ENCODE data around the gene HOMER3. TPM values are rescaled to one million over a fixed set of nuclear protein-coding genes. Genes with fewer than 3 reads are reported as not detected.
A peak's percentile ranks its signal among the peaks of the same experiment; 100 is the strongest.
"Not testable (repeated sequence)": the region's sequence is repeated elsewhere in the genome, so short reads cannot be mapped to it uniquely, and the experiment has no call there.

Gene HOMER3
- total and polyA plus RNA-seq, 4 donors, result 9.9 to 39.2 (median 35.0) TPM

GRCh38 chr19:18905058-18905456 lies 36.0 kb downstream of the HOMER3 start:
- 86% methylated on average over 6 of the region's 8 CpGs for WGBS (ENCODE audit: insufficient coverage)
- H3K4me1 ChIP-seq (ENCODE audit: control insufficient read depth, insufficient read depth, low read length), result peaks cover 61% of the 10 kb centered on the region
- no peaks in the 10 kb centered on the region for H3K27me3 ChIP-seq (ENCODE audit: control insufficient read depth, insufficient read depth, low read length)
- H3K27ac ChIP-seq (ENCODE audit: low read depth, low read length), result peak overlapping the region; percentile 85
- DNase-seq (ENCODE audit: low read depth in 4 of 6, low spot score in 6 of 6), result no peak
- peaks cover 88% of the 10 kb centered on the region for H3K36me3 ChIP-seq (ENCODE audit: control insufficient read depth, insufficient read depth, low read length)
- H3K4me3 ChIP-seq (ENCODE audit: low read depth, low read length), result no peak overlapping the region
- no peaks in the 10 kb centered on the region for H3K9me3 ChIP-seq (ENCODE audit: control insufficient read depth, insufficient read depth, low read length)

DNA sequence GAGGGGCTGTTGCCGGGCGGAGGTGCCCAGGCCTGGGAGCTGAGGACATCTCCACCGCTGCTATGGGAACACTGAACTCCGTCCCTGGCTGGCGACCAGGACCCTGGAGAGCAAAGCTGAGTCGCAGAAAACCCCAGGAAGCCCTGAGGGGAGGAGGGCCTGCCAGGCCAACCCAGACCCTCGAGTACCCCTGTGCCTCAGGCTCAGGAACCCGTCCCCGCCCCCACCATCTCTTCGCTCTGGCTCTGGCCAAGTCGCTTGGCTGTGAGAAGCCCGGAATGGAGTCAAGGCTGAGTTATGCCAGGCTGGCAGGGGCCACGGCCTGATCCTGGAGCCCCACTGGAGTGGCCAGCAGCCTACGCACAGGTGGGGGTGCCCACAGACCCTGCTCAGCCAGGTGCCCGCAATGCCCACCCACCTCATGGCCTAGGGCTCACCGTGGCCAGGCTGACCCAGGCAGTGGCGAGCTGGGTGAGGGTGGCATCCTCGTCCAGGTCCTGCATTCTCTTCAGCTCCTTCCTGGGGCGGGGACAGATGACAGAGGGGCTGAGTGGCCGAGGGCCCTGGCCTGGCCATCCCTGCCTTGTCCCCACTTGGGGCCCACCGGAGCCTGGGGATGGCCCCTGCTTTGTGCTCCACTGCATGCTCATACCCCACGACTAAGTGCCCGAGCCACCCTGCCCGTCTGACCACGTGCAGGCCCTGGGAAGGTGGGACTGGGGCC lies 36.5 kb downstream of the HOMER3 start:
- Histone ChIP-seq H3K4me1 (ENCODE audit: control insufficient read depth, insufficient read depth, low read length) (peaks cover 58% of the 10 kb centered on the region), H3K27ac (ENCODE audit: low read depth, low read length) (peak overlapping the region; percentile 85)

GRCh38 chr19:18903156-18904037 lies 37.6 kb downstream of the HOMER3 start:
- peaks cover 61% of the 10 kb centered on the region for H3K4me1 ChIP-seq (ENCODE audit: control insufficient read depth, insufficient read depth, low read length)
- 84% methylated on average over 25 of the region's 29 CpGs for WGBS (ENCODE audit: insufficient coverage)
- no peak overlapping the region for H3K4me3 ChIP-seq (ENCODE audit: low read depth, low read length)
- H3K27ac ChIP-seq (ENCODE audit: low read depth, low read length), result peak overlapping the region; percentile 85
- H3K9me3 ChIP-seq (ENCODE audit: control insufficient read depth, insufficient read depth, low read length), result no peaks in the 10 kb centered on the region
- H3K36me3 ChIP-seq (ENCODE audit: control insufficient read depth, insufficient read depth, low read length), result peaks cover 91% of the 10 kb centered on the region
- DNase-seq (ENCODE audit: low read depth in 4 of 6, low spot score in 6 of 6), result no peak
- no peaks in the 10 kb centered on the region for H3K27me3 ChIP-seq (ENCODE audit: control insufficient read depth, insufficient read depth, low read length)

More for the DNA sequence above, 36.5 kb downstream of the HOMER3 start:
- no peaks in the 10 kb centered on the region for H3K27me3 ChIP-seq (ENCODE audit: control insufficient read depth, insufficient read depth, low read length)
- H3K36me3 ChIP-seq (ENCODE audit: control insufficient read depth, insufficient read depth, low read length), result peaks cover 89% of the 10 kb centered on the region
- 71% methylated on average over 25 of the region's 25 CpGs for WGBS (ENCODE audit: insufficient coverage)
- H3K4me3 ChIP-seq (ENCODE audit: low read depth, low read length), result no peak overlapping the region
- DNase-seq (ENCODE audit: low read depth in 4 of 6, low spot score in 6 of 6), result peak in 3 of 6 donors; percentile 62 to 87 (median 66)
- H3K9me3 ChIP-seq (ENCODE audit: control insufficient read depth, insufficient read depth, low read length), result no peaks in the 10 kb centered on the region

GRCh38 chr19:18902519-18902918 lies 38.5 kb downstream of the HOMER3 start:
- not testable (repeated sequence) for H3K9me3 ChIP-seq (ENCODE audit: control insufficient read depth, insufficient read depth, low read length); H3K27ac ChIP-seq (ENCODE audit: low read depth, low read length); H3K4me3 ChIP-seq (ENCODE audit: low read depth, low read length); H3K27me3 ChIP-seq (ENCODE audit: control insufficient read depth, insufficient read depth, low read length); DNase-seq (ENCODE audit: low read depth in 4 of 6, low spot score in 6 of 6)
- peaks cover 89% of the 10 kb centered on the region for H3K36me3 ChIP-seq (ENCODE audit: control insufficient read depth, insufficient read depth, low read length)
- H3K4me1 ChIP-seq (ENCODE audit: control insufficient read depth, insufficient read depth, low read length), result peaks cover 63% of the 10 kb centered on the region
- 87% methylated on average over 3 of the region's 5 CpGs for WGBS (ENCODE audit: insufficient coverage)

GRCh38 chr19:18901491-18901890 lies 39.5 kb downstream of the HOMER3 start:
- Histone ChIP-seq H3K27me3 (ENCODE audit: control insufficient read depth, insufficient read depth, low read length) (no peaks in the 10 kb centered on the region), H3K36me3 (ENCODE audit: control insufficient read depth, insufficient read depth, low read length) (peaks cover 81% of the 10 kb centered on the region), H3K9me3 (ENCODE audit: control insufficient read depth, insufficient read depth, low read length) (no peaks in the 10 kb centered on the region), H3K4me3 (ENCODE audit: low read depth, low read length) (no peak overlapping the region), H3K27ac (ENCODE audit: low read depth, low read length) (no peak overlapping the region), H3K4me1 (ENCODE audit: control insufficient read depth, insufficient read depth, low read length) (peaks cover 64% of the 10 kb centered on the region)
- WGBS (ENCODE audit: insufficient coverage), result 81% methylated on average over 2 of the region's 7 CpGs
- DNase-seq (ENCODE audit: low read depth in 4 of 6, low spot score in 6 of 6), result no peak

GRCh38 chr19:18900700-18901481 lies 40.1 kb downstream of the HOMER3 start:
- 94% methylated on average over 17 of the region's 17 CpGs for WGBS (ENCODE audit: insufficient coverage)
- H3K4me1 ChIP-seq (ENCODE audit: control insufficient read depth, insufficient read depth, low read length), result peaks cover 60% of the 10 kb centered on the region
- H3K9me3 ChIP-seq (ENCODE audit: control insufficient read depth, insufficient read depth, low read length), result no peaks in the 10 kb centered on the region
- no peaks in the 10 kb centered on the region for H3K27me3 ChIP-seq (ENCODE audit: control insufficient read depth, insufficient read depth, low read length)
- H3K4me3 ChIP-seq (ENCODE audit: low read depth, low read length), result no peak overlapping the region
- no peak for DNase-seq (ENCODE audit: low read depth in 4 of 6, low spot score in 6 of 6)
- H3K36me3 ChIP-seq (ENCODE audit: control insufficient read depth, insufficient read depth, low read length), result peaks cover 75% of the 10 kb centered on the region
- no peak overlapping the region for H3K27ac ChIP-seq (ENCODE audit: low read depth, low read length)

DNA sequence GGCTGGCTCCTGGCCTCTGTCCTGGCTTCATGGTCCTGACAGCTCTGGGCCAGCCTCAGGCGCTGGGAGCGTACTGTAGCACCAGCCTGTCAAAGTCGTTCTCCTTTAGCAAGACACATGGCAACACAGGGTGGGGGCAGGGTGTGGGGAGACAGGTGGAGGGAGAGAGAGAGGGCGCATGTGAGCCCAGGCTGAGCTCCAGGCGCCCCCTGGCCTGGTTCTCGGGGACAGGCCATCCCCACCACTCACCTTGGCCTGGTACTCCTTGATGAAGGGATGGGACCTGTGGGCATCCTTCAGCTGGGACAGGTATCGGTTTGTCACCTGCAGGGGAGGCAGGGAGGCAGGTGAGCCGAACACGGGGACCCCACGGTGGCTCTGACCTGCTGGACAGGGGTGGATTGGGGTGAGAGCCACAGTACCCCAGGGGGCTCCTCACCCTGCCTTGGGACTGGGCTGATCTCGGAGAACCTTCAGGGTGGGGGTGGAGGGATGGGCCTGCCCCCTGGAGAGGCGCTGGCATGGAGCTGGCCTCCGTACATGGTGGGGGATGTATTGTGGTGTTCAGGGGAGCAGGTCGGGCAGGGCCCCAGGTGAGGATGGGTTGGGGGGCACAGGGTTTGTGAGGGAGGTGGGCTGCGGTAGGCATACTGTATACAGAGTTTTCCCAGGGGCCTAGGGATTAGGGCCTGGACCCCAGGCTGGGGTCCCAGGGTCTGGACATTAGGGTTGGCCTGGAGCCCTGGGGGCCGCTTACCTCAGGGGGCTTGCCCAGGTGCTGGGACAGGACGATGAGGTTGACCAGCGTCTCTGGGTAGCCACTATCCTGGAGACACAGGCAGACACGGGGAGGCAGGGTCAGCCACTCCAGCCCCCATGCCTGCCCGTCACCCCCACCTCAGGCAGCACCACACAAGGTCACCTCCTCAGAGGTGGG lies 41.1 kb downstream of the HOMER3 start:
- Histone ChIP-seq H3K4me3 (ENCODE audit: low read depth, low read length) (no peak overlapping the region), H3K36me3 (ENCODE audit: control insufficient read depth, insufficient read depth, low read length) (peaks cover 65% of the 10 kb centered on the region), H3K27ac (ENCODE audit: low read depth, low read length) (no peak overlapping the region), H3K4me1 (ENCODE audit: control insufficient read depth, insufficient read depth, low read length) (peaks cover 52% of the 10 kb centered on the region), H3K9me3 (ENCODE audit: control insufficient read depth, insufficient read depth, low read length) (no peaks in the 10 kb centered on the region), H3K27me3 (ENCODE audit: control insufficient read depth, insufficient read depth, low read length) (no peaks in the 10 kb centered on the region)
- no peak for DNase-seq (ENCODE audit: low read depth in 4 of 6, low spot score in 6 of 6)
- 93% methylated on average over 15 of the region's 20 CpGs for WGBS (ENCODE audit: insufficient coverage)

- Histone ChIP-seq H3K4me3 (ENCODE audit: low read depth, low read length) (no peak overlapping the region), H3K36me3 (ENCODE audit: control insufficient read depth, insufficient read depth, low read length) (peaks cover 55% of the 10 kb centered on the region), H3K9me3 (ENCODE audit: control insufficient read depth, insufficient read depth, low read length) (no peaks in the 10 kb centered on the region), H3K27me3 (ENCODE audit: control insufficient read depth, insufficient read depth, low read length) (no peaks in the 10 kb centered on the region), H3K4me1 (ENCODE audit: control insufficient read depth, insufficient read depth, low read length) (peaks cover 52% of the 10 kb centered on the region), H3K27ac (ENCODE audit: low read depth, low read length) (no peak overlapping the region)
- 78% methylated on average over 12 of the region's 18 CpGs for WGBS (ENCODE audit: insufficient coverage)
- DNase-seq (ENCODE audit: low read depth in 4 of 6, low spot score in 6 of 6), result no peak
Observed at GRCh38 chr19:18898607-18899408, 42.2 kb downstream of the HOMER3 start.

Measured in spinal cord (tissue), 10 donors.